Glomerular visceral epithelial cell (primary cell): ENCODE measurements around the gene SIM2.
A peak's percentile ranks its signal among the peaks of the same experiment; 100 is the strongest.

Source experiments
- DNase-seq: peaks from one replicate; pipeline ENCODE4 v3.0.0-alpha.2; 2016; ENCODE audit errors: extremely low spot score

The SIM2 gene

DNA sequence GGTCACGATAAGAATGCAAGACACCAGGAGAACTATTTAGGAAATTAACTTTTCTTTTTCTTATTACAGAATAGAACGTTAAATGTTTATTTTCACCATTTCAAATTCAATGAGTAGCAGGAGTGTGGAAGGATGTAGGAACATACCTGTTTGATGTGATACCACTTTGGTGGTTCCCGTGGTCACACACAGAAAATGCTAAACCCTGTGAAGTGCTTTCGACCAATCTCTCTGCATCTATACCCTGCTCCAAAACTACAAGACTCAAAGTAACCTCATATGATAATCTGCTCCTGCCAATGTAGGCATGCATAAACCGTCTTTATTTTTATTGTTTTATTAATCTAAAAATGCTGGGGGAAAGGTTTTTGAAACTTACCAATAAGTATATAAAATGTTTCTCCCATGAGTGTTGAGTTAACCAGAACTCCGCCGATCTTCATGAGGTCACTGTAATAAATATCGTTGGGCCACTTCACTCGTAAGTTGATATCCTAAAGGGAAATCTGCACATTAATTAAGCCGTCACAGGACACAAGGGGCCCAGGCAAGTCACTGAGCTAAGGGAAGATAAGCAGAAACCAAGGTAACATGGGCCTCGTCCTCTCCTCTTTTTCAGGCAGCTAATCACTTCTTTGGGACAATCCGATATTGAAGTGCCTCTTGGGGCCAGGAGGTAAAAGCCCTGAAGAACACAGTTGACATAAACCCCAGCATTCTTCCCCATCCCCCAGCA is 60.6 kb downstream of the SIM2 start:
- DNase-seq: no peak

DNA sequence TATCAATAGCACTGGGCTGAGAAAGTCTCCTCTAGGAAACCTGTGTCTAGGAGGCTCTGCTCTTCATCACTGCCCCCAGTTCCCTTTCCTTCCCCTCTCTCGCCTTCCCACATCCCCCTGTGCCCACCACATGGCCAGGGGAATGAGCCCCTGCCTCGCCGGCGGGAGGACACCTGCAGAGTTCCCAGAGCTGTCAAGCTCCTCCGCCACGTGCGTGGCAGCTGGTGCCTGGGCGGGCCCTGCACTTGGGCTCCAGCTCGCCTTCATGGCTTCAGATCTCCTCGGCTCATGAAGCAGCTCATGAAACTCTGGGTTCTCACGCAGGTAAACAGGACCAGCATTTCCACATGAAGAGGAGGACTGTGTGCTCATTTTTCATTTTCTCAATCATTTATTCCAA is 62.8 kb downstream of the SIM2 start:
- no peak for DNase-seq

GRCh38 chr21:36762642-36763041 is 63.7 kb downstream of the SIM2 start:
- DNase-seq: no peak

- DNase-seq: no peak
Measured at GRCh38 chr21:36763305-36763704, 64.4 kb downstream of the SIM2 start.

DNA sequence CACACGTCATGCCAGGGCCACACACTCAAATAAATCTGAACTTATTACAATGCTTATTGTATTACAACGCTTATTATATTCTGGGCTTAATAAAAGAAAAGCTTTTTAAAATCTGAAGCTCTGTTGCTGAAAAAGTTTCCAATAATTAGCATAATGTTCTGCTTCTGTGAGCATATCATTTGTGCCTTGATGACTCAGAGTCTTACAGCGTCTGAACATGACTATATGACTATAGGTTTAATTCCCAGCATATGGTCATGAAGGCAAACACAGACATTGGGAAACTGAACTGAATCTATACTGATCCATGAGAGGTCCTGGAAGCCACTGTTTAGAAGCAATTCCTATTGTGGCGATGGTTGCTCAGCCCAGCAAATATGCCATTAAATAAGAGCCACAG is 66.3 kb downstream of the SIM2 start:
- no peak for DNase-seq

DNA sequence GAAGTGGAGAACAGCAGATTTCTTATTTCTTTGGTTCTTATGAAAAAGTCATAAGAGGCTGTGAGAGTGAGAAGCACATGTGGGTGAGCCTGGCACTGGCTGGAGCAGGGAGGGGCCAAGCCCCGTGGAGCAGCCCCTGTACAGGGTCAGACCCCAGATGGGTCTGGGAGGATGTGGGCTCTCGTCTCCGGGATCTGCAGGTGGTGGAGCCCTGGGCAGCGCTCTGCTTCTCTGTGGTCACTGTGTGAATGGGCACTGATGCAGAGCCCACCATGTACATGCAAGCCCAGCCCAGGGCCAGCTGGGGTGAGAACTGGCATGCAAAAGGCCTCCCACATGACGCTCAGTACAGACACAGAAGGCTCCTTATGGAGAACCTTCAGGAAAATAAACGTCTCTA is 67.6 kb downstream of the SIM2 start:
- no peak for DNase-seq

GRCh38 chr21:36767096-36767495 is 68.2 kb downstream of the SIM2 start:
- DNase-seq: no peak

DNA sequence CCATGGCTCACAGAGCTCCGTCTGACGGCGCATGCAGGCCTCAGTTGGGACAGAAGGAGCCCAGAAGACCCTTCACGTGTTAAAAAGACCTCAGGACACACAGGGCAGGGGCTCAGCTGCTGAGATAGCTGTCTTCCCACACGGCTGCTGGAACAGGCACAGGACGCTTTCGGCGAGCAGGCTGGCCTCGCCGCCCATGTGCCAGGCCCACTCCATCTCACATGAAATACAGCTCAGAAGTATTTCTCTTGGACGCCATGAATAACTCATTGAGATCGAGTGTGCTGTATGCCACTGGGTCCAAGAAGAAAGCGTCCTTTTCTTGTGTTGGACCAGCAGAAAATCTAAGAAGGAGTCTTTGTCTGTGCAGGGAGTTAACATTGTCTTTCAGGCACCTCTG is 69.6 kb downstream of the SIM2 start:
- DNase-seq: no peak

DNA sequence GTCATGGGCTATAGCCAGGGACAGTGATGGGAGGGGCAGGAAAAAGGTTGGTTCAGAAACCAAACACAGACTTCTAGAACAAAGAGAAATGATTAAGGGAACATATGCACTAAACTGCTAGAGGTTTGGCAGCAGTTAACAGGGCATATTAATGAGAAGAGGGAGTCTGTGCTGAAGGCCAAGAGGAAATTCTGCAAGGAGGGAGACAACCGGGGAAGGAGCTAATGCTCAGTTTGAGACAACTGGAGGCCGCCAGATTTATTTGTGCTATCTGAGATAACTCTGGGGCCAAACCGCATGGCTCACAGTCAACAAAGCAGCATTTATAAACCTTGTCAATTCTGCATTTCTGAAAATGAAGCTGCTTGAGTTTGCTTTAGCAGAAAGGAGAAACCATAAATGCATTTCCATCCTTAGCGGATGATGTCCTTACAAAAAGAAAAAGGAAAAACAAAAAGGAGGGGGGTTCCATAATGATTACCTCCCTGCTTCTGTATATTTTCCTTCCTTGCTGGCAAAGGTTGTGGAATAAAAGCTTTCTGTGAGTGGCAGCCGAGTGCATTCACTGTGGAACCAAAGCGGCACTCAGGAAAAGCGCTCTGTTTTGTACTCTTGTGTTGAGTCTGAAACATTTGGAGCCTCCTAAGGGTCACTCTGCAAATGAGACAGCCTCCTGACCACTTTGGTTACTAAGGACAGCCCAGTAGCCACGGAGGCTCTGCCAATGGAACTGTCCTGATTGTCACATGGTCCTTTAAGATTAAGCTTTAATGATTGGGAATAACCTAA is 70.3 kb downstream of the SIM2 start:
- DNase-seq: no peak

GRCh38 chr21:36773117-36773516 is 74.2 kb downstream of the SIM2 start:
- DNase-seq: peak; percentile 90

DNA sequence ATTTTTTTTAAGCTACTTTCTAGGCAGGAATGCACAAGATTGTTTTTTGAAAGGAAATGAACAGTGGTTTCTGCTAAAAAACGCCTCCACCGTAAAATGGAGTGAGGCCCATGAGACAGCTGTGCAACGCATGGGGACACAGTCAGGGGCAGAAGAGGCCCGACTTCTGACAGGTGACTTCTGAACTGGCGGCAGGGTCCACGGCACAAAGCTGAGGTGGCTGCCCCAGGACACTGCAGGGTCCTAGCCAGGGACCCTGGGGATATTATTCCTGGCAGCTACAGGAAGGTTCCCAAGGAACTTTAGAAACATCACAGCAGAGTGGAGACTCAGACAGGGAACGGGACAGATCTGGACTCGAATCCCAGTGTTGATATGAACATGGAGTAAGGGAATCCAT is 75.1 kb downstream of the SIM2 start:
- no peak for DNase-seq

- DNase-seq: no peak
Measured at GRCh38 chr21:36776981-36777617, 78.2 kb downstream of the SIM2 start.

- DNase-seq: no peak
Measured at GRCh38 chr21:36780861-36781260, 81.9 kb downstream of the SIM2 start.

DNA sequence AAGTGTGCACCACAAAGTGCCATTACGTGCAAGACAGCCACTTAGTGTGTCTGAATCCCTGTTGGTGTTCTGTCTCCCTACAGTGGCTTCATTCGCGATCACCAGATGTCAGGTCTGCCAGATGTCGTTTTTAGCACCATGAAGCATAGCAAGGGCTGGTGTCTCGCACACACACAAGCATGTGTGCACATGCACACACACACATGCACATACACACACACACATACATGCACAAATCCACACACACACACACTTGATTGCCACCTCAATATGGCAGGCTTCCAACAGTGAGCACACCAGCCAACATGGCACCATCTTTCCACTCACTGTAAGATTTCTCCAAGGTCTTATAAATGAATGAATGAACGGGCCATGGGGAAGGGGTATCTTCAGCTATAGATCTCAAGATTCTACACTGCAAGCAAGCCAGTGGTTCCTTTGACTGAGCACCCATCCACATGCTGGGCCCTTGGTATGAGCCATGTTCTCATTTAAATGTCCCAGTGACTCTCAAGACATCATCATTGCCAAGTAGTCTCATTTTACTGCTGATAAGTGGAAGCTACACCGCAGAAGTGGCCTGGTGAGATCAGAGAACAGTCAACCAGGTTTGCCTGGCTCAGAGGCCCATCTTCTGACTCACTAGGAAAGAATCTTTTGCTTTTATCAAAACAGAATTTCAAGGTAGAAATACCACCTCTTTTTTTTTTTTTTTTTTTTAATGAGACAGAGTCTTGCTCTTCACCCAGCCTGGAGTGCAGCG is 84.9 kb downstream of the SIM2 start:
- peak; percentile 88 for DNase-seq

- no peak for DNase-seq
Measured at GRCh38 chr21:36784947-36785346, 86.0 kb downstream of the SIM2 start.

DNA sequence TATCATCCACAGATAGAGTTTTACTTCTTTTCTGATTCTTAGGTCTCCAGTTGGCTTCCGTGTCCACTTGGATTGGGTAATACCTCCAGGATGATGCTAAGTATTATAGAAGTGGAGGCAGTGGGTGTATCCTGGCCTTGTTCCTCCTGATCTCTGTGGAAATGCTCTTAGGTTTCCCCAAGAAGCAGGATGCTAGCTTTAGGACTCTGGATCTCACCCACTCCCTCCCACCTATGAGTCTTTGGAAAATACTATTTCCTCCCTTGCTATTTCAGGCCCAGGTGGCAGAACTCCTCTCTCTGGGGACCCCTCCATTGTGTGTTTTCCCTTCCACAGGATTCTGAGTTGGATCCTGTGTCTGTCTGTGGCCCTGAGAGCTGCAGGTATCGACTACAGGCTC is 86.7 kb downstream of the SIM2 start:
- DNase-seq: no peak

- DNase-seq: no peak
Measured at GRCh38 chr21:36786186-36786585, 87.3 kb downstream of the SIM2 start.

GRCh38 chr21:36788120-36788638 is 89.3 kb downstream of the SIM2 start:
- DNase-seq: no peak

DNA sequence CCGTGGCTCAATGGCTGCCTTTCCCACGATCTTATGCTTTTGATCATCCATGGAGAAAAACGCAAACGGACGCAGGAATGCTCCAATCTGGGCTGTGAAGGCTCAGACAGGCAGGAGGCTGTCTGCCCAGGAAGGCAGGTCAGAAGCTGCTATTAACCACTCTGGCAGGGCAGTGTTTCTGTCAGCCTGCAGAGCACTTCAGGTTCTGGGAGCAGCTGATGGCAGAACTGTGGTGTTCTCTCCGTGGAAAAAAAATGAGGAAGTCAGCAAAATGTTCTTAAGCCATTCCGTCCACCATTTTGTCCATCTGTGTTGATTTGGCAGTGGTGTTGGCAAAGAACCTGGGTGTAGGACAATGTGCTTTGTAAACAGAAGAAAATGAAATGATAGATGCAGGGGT is 91.7 kb downstream of the SIM2 start:
- DNase-seq: no peak

- no peak for DNase-seq
Measured at GRCh38 chr21:36791180-36791579, 92.3 kb downstream of the SIM2 start.

DNA sequence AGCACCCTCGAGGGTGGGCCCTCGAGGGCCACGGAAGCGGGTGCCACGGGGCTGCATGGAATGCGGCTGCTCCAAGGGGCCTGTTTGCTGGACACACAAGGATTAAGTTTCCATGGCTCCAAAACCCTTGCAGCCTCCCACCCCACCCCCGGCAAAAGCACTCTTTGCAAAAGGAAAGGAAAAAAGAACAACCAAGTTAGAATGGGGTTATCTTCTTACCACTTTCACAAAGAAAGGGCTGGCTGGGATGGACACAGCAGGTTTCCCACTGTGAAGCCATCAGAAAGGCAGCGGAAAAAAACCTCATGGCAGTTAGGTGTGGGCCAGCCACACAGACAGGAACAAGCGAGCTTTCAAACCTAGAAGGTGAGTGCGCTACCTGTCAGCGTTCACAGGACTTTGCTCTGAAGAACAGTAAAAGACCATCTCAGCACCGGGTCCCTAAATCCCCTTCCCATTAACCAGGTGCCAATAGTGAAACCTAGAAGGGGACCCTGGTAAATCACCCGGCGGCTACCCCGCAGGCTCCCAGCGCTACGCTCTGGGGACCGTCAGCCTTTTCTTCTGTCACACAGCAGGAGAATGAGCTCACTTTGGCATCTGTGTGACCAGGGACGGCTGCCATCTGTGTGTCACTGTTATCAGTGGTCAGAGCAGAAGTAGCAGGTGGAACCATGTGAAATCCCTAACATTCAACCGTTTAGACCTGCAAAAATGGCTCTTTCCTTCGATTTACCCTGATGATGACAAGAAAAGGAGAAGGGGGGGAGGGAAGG is 93.0 kb downstream of the SIM2 start:
- no peak for DNase-seq
